NCI-H774 (cell line): ENCODE results near the gene SFXN4.

Source experiments
- DNase-seq: peaks from one replicate; lab custom pipeline; 2025; lab: John Stamatoyannopoulos, UW

Gene SFXN4

GRCh38 chr10:119165171-119166117 is at the start of gene SFXN4:
Gene SFXN4, minus strand, starts transcription at chr10:119165714. Its CDS starts 67 bp downstream, at chr10:119165647.
- DNase-seq: peak; percentile 42

- DNase-seq: no peak
These were observed 46.3 kb upstream of the SFXN4 start for GRCh38 chr10:119211625-119212441.

- no peak for DNase-seq
These were observed 45.7 kb upstream of the SFXN4 start for GRCh38 chr10:119211176-119211575.

- no peak for DNase-seq
These were observed 45.1 kb upstream of the SFXN4 start for GRCh38 chr10:119210633-119211032.

- no peak for DNase-seq
These were observed 44.3 kb upstream of the SFXN4 start for GRCh38 chr10:119209736-119210355.

- no peak for DNase-seq
These were observed 43.7 kb upstream of the SFXN4 start for GRCh38 chr10:119209035-119209735.

GRCh38 chr10:119208553-119208940 is 43.0 kb upstream of the SFXN4 start:
- no peak for DNase-seq

- no peak for DNase-seq
These were observed 42.4 kb upstream of the SFXN4 start for GRCh38 chr10:119207713-119208552.

- DNase-seq: peak; percentile 73
These were observed 41.8 kb upstream of the SFXN4 start, which contains the start of gene GRK5 for GRCh38 chr10:119207366-119207666. Gene GRK5, plus strand, starts transcription at chr10:119207571. Its CDS starts 347 bp downstream, at chr10:119207918.

GRCh38 chr10:119206603-119207365 is 41.3 kb upstream of the SFXN4 start:
- DNase-seq: peak; percentile 3

GRCh38 chr10:119205894-119206602 is 40.5 kb upstream of the SFXN4 start:
- no peak for DNase-seq

- DNase-seq: no peak
These were observed 37.5 kb upstream of the SFXN4 start for GRCh38 chr10:119203006-119203405.

GRCh38 chr10:119201233-119201632 is 35.7 kb upstream of the SFXN4 start:
- DNase-seq: no peak

- peak; percentile 14 for DNase-seq
These were observed 33.9 kb upstream of the SFXN4 start for GRCh38 chr10:119199231-119199992.

GRCh38 chr10:119198438-119198837 is 32.9 kb upstream of the SFXN4 start:
- no peak for DNase-seq

GRCh38 chr10:119197921-119198320 is 32.4 kb upstream of the SFXN4 start:
- no peak for DNase-seq

- DNase-seq: no peak
These were observed 26.4 kb upstream of the SFXN4 start for GRCh38 chr10:119191881-119192280.

- DNase-seq: no peak
These were observed 25.7 kb upstream of the SFXN4 start for GRCh38 chr10:119190954-119191785.
